Activated CD4-positive, alpha-beta T cell treated with anti-CD3 and anti-CD28 coated beads for 48 hours (primary cell): Measurements from ENCODE around the gene LSP1.
"Not testable (repeated sequence)": the region's sequence is repeated elsewhere in the genome, so short reads cannot be mapped to it uniquely, and the experiment has no call there.

ENCODE experiments used
- DNase-seq: peaks from one replicate; pipeline ENCODE4 v3.0.0-alpha.2; 2020

The LSP1 gene

DNA sequence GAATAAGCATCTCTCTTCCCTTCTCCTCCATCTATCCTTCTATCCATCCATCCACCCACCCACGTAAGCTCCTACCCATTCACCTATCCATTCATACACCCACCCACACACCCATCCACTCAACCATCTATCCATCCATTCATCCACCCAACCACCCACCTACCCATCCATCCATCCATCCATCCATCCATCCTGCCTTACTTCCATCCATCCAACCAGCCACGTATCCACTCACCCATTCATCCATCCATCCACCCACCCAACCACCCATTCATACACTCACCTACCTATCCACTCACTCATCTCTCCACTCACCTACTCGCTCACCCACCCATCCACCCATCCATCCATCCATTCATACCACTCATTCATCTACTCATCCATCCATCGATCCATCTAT, 79.8 kb downstream of the LSP1 start:
- no peak for DNase-seq

DNA sequence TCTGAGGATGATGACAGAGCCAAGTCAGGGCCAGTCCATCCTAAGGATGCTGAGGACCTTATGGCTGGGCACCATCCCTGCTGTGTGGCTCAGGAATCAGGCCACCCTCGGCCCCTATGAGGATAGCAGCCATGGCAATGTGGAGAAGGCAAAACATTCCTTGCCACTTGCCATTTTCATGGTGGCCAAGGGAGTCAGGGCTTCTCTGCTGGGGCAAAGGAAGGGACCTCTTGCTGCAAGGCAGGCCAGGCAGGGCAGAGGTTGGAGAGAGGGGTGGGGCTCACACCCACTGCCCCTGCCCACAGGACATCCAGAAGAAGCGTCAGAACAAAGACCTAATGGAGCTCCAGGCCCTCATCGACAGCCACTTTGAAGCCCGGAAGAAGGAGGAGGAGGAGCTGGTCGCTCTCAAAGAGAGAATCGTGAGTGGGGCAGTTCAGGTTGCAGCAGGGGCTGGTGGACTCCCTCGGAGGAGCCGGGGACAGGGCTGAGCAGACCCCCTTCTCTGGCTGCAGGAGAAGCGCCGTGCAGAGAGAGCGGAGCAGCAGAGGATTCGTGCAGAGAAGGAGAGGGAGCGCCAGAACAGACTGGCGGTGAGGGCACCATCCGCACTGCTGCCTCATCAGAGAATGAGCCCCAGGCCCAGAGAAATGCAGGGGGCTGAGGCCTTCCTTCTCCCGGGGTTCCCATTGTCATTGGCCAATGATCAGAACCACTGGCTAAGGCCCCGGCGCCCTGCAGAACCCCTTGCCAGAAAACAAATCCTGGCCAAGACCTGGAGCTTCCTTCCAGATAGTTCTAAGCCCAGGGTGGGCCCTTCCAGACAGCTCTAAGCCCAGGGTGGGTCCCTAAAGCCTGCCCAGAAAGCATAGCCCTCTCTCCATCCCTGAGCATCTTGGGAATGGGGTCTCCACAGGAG, 80.8 kb downstream of the LSP1 start:
- no peak for DNase-seq

DNA sequence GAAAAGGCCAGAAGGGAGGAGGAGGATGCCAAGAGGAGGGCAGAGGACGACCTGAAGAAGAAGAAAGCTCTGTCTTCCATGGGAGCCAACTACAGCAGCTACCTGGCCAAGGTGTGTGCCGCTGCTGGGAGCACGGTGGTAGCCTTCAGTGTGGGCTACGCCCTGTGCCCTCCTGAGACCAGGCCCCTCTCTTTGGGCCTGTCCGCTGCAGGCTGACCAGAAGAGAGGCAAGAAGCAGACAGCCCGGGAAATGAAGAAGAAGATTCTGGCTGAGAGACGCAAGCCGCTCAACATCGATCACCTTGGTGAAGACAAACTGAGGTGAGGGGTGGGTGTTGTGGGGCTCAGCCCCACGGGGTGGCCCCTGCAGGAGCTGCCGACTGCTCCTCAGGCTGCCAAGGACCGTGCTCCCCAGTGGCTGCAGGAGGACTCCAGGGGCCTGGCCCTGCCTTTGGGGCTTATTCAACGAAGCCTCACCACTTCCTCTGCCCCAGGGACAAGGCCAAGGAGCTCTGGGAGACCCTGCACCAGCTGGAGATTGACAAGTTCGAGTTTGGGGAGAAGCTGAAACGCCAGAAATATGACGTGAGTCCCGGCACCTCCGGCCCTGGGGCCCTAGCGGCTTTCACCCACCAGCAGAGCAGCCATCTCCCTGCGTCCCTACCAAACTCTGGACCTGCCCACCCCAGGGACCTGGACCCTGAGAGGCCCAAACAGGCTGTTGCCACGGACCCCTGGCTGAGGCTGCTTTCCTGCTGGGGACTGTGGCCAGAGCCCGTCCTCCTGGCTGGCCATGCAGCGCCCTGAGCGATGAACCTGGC, 81.7 kb downstream of the LSP1 start:
- DNase-seq: no peak

DNA sequence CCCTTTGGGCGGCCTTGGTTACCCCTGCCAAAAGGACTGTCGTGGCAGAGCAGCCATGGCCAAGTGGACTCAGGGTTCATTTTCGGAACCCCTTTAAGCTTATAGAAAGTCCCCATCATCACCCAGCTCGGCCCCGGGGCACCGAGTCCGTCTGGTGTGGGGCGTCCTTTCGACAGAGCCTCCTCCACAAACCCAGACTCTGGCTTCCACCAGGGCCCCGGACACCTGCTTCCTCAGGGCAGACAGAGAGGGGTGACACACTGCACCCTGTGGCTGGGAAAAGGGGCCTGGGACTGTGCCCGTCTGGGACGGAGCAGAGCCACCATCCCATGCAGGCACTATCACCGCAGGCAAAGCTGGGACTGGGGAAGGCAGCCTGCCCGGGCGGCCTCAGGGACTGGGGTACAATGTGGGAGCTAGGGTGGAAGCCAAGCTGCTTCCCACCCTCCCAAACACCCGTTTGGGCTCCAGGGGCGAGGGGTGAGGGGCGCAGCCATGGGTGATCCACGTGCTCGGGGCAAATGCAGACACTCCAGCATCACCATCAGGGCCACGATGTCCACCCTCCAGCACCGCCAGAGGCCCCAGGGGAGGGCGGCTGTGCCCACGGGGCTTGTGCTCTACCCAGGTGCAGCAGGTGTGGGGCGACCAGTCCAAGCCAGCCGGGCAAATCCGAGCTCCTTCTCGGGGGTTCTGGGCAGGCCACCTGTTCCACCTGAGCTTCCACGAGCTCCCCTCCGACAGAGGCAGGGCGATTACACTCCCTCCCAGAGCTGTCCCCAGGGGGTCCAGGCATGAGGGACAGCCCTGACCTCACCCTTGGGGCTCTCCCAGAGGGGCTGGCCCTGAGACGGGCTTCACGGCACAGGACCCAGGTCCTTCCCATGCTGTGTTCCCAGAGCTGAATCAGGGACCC, 82.5 kb downstream of the LSP1 start:
- no peak for DNase-seq

DNA sequence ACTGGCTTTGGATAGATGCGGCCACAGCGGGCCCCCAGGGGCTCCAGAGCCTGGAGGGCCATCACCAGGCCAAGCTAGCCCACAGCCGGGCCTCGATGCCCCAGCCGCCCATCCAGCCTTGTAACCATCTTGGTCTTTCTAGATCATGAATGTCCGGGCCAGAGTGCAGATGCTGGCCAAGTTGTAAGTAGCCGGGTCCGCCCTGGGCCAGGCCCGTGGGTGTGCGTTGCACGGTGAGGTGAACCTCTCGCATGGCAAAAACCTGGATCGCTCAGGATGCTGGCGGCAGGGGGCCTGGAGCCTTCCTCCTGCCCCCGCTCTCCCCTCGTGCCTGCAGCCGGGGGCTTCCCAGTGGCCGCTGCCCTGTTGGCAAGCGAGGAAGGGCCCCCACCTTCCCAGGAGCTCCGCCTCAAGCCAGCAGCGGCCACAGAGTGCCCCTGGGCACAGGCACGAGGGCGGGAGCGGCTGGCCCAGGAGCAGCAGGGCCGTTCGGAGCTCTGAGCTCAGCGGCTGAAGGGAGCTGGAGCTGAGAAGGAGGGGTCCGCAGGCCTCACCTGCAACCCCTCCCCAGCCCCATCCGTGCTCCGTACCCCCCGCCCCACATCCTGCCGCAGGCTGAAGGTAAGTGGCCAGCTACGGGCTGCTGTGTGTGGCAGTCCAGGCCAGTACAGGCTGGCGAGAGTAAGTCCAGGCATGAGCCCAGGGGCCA, 83.3 kb downstream of the LSP1 start:
- no peak for DNase-seq

DNA sequence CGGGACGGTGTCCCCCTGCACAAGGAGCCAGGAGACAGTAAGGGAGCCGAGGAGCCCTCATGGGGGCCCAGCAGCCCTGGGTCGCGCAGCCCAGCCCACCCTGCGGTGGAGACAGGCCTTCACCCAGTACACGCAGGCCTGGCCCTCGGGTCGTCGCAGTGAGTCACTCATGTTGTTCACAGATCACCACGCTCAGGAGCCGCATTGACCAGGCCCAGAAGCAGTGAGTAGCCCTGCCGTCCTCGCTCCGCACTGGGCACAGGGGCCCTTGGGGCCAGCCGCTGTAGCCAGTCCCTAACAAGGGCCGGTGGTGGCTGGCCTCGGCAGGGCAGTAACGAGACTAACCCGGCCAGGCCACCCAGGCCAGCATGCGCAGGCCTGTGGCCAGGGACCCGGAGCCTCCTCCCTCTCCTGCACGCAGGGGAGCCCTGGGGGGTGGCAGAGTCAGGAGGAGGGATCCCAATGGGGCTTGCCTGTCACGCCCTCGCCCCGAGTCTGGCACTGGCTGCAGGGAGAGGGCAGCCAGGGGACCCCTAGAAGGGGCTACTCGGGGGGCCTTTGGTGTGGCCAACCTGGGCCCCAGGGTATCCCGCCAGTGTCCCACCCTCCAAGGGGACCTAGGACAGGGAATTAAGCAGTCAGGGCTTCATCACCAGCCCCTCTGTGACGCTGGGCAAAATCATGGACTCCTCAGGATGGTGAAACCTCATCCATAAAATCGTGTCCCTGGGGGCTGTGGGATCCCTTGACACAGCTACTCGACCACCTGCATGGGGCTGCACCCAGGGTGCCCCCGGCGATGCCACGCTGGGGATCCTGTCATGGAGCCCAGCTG, 84.1 kb downstream of the LSP1 start:
- DNase-seq: no peak

DNA sequence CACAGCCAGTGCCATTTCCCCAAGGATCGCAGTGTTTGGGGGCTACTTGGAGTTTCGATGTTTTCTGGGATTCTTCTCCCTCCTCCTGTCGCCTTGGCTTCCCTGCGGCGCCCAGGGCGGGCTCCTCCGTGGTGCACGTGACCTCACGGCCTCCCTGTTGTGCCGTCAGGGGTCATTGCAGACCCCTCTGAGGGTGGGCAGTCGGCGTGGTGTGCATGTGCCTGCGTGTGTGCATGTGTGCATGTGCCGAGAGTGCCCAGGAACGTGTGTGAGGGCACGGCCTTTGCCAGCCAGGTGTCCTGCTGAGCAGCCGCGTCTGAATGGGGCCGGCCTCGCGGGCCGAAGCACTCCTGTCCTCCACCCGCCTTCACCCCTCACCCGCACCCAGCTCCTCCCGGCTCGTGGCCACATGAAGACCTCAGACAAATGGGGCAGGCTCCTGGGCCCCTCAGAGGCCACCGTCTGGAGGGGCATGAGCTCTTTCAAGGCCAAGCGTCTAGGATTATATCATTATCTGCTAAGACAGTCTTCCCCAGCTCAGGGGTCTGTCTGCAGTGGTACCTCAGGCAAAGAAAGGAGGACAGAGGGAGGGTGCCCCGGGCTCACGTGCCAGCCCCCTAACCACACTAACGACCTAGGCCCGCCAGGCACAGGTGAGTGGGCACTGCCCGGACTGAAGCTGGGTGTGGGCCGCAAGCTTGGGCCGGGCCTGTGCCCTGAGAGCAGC, 84.9 kb downstream of the LSP1 start:
- no peak for DNase-seq

DNA sequence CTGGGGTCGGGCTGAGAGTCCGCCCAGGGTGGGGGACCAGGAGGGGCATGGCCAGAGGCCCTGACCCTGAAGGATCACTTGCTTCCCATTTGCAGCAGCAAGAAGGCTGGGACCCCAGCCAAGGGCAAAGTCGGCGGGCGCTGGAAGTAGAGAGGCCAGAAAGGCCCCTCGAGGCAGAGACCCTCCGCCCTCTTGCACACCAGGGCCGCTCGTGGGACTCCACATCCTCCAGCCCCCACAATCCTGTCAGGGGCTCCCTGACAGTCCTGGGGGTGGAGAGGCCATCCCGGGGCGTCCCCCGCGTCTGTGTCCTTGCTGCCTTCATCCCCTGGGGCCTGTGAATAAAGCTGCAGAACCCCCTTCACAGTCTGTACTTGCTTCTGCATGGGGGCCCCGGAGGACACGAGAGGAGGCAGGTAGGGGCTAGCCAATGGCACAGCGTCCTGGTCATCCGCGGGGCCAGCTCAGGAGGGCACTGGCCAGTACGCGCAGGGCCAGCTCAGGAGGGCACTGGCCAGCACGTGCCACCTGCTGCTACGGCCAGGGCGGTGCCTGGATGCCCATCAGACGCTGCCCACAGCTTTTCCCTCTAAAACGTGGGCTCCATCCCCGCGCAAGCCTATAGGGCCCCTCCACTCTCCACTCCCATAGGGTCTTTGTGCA, 85.6 kb downstream of the LSP1 start:
- no peak for DNase-seq

DNA sequence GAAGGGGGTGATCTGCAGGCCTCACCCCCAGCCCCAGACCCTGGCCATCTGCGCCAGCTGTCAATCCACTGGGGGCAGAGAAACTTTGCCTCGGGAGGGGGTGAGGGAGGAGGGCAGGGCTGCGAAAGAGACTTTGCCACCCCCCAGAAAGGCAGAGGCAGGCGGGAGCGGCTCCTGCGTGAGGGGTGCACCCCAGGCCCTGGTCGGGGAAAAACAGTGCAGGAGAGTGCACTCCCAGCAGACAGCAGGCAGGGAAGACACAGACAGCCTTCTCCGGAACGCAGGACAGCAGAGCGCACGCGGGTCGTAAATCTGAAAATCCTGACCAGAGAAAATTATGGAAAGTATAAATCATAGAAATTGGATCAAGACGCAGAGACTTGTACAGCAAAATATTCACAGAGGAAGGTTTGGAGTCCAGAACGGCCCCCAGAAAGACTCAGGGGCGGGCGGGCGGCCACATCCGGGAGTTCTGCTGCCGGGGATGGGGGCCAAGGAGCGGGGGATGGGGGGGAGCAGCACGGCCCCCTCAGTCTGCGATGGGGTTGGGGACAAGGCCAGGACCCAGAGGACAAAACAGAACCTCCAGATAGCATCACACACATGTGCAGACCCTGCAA, 86.2 kb downstream of the LSP1 start:
- no peak for DNase-seq

DNA sequence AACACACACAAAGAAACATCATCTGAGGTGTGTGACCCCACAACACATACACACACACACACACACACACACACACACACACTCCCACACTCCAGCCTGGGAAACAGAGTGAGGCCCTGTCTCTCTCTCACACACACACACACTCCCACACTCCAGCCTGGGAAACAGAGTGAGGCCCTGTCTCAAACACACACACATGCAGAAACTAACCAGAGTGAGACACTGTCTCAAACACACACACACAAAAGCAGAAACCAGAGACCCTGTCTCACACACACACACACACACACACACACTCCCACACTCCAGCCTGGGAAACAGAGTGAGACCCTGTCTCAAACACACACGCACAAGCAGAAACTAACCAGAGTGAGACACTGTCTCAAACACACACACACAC, 86.9 kb downstream of the LSP1 start:
- DNase-seq: not testable (repeated sequence)
